ENCODE data around the gene IRF4. TPM values are rescaled to one million over a fixed set of nuclear protein-coding genes. Genes with fewer than 3 reads are reported as not detected.
"Not testable (repeated sequence)": the region's sequence is repeated elsewhere in the genome, so short reads cannot be mapped to it uniquely, and the experiment has no call there.

Gene IRF4
- total RNA-seq, 1 experiment from 2014 or later, result 0.10 TPM

DNA sequence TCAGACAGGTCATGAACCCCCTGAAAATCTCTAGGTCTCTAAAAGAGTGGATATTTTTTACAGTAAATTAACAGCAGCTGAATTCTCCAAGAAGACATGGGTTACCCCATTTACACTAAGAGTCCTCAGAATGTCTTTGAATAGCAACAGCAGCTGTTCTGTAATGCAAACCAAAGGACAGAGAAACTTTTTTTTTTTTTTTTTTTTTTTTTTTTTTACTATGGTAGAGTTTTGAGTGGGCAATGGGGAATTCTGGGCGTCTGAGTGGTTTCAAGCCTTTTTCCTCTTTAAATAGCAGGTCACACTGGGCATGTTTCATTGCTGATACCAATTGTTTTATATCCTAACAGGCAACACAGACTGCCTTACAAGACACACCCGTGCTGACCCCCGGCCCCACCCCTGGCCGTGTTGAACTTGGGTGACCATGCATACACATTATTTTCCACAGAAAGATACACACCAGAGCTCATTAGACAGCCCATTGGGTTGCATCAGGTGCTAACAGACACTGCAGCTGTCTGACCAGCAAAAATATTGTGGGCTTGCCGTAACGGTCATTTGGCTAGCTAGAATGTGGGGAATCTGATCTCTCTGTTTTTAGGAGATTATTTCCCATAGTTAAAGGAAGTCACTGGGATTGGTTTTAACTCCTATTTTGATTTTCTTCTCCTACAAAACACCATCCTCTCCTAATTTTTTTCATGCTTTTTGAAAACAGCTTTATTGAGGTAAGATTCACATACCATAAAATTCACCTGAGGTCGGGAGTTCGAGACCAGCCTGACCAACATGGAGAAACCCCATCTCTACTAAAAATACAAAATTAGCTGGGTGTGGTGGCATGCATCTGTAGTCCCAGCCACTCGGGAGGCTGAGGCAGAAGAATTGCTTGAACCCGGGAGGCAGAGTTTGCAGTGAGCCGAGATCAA lies 26.7 kb upstream of the IRF4 start:
- no peak for DNase-seq (ENCODE audit: low read depth)

DNA sequence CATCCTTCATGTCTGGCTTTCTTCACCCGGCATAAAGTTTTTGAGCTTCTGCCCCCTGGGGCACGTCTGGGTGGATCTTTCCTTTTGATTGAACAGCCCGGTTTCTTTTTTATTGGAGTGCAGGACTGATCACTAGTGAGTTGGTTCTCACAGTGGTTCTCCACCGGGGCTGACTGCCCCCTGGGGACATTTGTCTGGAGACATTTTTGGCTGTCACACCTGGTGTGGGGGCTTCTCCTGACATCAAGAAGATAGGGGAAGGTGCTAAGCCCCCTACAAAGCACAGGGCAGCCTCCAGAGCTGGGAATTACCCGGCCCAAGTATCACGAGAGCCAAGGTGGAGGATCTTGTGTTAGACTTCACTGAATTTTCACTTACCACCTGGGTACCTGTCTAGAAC lies 25.7 kb upstream of the IRF4 start:
- no peak for DNase-seq (ENCODE audit: low read depth)

DNA sequence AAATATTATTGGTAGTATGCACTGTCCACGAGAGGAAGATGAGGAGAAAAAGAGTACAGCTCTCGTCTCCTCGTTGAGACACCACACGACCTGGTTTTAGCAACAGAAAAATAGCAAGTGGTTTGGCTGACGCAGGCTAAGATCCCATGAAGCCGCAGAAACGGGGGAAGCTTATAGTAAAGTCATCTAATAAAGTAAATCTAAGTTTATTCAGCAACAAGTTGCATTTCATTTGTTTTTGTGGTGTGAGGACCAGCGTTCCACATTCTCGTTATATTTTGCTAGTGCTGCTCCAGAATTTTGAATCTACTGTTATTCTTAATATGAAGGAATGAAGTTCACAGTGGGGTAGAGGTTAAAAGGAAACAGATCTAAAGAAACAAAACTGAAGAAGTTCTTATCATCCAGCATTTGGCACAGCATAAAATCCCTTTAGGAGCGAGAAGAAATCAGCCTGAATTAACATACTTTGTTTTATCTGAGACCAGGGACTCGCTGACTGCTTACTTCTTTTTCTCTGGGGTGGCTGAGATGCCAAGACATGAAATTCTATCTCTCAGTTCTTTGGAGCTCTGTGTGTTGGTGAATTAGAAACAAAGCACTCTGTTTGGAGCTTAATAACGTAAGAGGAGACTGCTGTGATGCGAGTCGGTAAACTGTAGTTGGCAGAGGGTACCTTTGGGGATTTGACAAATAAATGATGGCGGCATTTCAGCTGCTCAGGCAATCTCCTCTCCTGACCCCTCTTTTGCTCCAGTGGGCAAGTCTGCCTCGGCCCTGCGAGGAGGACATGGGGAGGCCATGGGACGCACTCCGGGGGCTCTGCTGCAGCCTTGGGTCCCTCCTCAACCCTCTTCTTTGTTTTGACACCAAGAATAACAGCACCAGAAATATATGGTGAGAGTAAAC lies 24.9 kb upstream of the IRF4 start:
- no peak for DNase-seq (ENCODE audit: low read depth)

- DNase-seq (ENCODE audit: low read depth), result no peak
Measured at GRCh38 chr6:367298-367794, 24.2 kb upstream of the IRF4 start.

GRCh38 chr6:367891-368630 lies 23.5 kb upstream of the IRF4 start:
- DNase-seq (ENCODE audit: low read depth), result no peak

- no peak for DNase-seq (ENCODE audit: low read depth)
Measured at GRCh38 chr6:369559-370431, 21.8 kb upstream of the IRF4 start.

DNA sequence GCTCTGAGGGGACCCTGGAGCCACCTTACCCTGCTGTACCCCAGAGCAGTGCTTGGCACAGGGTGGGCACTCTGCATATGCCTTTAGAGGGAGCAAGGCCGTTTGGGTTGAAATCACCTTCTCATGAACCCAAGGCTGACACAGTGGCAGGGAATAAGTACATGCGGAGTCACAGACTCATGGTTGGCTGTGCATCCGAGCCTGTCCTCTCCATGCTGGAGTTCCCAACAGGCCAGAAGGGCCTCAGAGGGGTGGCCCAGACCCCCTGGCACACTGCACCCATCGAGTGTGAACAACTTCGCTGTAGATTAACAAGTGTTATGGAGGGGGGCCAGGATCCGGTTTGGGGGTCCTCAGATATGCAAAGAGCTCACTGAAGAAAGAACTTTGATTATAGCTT lies 21.0 kb upstream of the IRF4 start:
- no peak for DNase-seq (ENCODE audit: low read depth)

DNA sequence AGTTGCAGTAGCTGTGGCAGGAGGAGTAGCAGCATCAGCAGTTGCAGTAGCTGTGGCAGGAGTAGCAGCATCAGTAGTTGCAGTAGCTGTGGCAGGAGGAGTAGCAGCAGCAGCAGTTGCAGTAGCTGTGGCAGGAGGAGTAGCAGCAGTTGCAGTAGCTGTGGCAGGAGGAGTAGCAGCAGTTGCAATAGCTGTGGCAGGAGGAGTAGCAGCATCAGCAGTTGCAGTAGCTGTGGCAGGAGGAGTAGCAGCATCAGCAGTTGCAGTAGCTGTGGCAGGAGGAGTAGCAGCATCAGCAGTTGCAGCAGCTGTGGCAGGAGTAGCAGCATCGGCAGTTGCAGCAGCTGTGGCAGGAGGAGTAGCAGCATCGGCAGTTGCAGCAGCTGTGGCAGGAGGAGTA lies 19.7 kb upstream of the IRF4 start:
- not testable (repeated sequence) for DNase-seq (ENCODE audit: low read depth)

- no peak for DNase-seq (ENCODE audit: low read depth)
Measured at GRCh38 chr6:372336-372911, 19.1 kb upstream of the IRF4 start.

GRCh38 chr6:373031-373430 lies 18.5 kb upstream of the IRF4 start:
- no peak for DNase-seq (ENCODE audit: low read depth)

DNA sequence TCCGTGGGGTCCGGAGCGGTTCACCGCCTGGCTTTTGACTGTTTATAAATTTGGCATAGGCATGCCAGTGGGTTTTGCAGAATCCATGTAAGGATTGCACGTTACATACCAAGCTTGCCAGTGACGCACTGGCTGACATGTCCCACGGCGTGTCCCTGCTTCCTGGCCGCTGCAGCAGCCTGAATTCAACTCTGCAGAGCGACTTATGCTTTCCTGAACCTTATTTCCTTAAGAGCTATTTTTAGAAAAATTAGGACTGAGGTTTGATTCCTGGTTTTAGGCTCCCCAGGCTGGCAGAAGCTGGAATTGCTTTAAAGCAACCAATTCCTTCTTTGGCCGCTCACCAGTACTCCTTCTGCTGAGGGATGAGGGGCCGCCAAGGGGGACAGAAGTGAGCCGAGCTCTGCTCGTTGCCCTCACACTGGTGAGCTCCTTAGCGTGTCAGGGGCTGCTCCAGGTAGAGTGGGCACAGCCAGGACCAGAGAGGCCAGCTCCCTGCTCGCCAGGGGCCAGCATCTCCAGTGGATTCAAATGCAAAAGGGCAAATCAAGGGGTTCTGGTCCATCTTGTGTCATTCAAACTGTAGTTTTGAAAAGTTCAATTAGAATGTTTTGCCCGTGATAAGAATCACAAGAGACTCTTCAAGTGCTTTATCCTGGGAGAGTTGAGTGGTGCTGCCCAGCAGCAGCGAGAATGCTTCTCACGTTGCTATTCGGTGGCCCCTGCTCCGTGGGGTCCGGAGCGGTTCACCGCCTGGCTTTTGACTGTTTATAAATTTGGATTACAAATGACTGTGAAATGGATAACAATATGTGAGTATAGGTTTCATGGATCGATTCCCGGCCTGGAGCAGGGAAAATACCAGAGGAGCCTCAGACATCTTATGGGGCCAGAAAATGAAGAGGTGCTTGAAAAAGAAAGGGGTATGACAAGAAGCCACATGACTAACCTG lies 17.5 kb upstream of the IRF4 start:
- DNase-seq (ENCODE audit: low read depth), result no peak

DNA sequence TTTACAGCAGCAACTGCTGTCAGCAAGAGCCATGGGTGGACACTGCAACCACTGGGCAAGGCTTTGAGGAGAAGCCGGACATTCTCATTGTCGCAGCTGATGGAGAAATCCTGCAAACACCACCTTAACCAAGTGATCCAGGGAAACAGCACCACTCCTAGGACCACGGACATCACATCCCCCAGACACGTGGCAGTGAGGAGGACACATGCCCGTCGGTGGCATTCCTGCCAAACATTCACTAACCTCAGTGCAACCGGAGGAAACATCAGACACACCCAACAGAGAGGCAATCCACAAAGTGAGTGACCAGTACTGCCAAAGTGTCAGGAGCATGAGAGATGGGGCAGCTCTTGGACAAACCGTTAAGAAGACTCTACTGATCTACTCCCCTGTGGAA lies 16.6 kb upstream of the IRF4 start:
- DNase-seq (ENCODE audit: low read depth), result no peak

DNA sequence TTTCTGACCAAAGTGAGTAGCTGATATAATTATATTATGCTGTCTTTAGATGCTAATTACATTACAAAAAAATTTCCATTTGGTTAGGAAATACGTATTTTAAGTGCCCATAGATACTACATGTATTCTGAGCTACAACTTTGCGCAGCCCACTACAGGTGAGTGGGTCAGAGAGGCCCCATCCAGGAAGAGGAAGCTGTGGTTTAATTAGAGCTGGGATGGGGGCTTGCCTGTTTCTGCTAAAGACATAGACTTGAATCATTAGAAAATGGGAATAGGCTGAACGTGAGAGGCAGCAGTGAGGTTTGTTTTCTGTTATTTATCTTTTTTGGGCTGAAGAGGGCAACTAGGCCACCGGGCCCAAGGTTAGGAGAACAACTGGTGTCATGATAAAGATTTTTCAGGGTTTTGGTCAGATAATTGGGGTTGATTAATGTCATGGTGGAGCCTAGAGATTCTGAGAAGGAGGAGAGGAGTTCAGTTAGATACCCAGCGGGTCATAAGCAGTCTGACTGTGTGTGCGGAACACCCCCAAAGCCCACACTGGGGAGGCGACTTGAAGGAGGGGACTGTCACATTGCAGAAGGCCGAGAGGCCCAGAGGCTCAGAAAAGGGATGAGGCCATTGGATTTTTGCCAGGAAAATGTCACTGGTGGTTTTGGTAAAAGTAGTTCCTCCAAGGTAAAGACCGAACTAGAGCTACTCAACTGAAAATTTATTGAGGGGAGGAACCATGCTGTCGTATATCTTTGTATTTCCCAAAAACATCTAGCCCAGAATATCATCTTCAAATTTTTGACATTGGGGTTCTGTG lies 14.5 kb upstream of the IRF4 start:
- no peak for DNase-seq (ENCODE audit: low read depth)

DNA sequence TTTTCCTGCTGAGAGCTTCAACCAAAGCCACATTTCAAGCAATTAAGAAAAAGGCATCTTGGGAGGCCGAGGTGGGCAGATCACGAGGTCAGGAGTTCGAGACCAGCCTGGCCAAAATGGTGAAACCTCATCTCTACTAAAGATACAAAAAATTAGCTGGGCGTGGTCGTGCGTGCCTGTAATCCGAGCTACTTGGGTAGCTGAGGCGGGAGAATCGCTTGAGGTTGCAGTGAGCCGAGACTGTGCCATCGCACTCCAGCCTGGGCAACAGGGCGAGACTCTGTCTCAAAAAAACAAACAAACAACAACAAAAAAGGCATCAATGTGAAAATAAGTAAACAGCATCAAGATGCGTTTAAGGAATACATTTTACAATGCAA lies 13.9 kb upstream of the IRF4 start:
- not testable (repeated sequence) for DNase-seq (ENCODE audit: low read depth)

DNA sequence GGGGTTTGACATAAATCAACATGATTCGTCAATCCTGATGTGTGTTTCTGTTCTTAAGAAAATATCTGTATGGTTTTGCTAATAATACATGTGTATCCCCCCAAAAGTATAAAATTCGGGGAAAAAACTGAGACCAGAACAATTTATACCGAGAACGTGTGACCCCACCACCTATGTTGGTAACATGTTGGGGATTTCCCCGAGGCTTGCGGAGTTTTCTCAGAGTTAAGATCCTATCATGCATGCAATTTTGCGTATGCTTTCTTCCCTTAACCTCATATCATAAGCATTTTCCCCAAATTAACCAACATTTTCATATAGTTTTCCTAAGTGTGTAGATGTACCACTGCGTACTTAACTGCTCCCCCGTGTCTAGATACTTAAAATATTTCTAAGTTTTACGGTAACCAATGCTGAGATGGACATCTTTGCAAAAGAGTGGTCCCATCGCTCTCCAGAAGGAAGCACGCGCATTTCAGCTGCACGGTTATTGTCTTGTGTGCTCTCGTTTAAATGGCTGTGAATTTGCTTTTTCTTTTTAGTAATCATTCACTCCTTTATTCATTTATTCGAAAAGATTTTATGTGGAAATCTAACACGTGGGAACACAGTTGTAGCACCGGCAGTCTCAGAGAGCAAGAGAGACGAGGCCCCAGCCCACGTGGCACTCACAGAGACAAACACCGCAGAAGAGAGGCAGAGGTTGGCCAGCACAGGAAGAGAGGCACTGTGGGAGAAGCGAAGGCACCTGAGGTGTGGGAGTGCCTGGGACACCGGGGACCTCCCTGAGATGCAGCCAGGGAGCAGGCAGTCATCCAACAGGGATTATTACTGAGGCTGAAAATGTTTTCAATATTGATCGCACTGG lies 13.2 kb upstream of the IRF4 start:
- no peak for DNase-seq (ENCODE audit: low read depth)

GRCh38 chr6:378958-379409 lies 12.6 kb upstream of the IRF4 start:
- DNase-seq (ENCODE audit: low read depth), result peak; percentile 2

Data from HT1080 (cell line).